Cardiac muscle cell (in vitro differentiated cells and primary cell): ENCODE data around the gene PSD. TPM values are rescaled to one million over a fixed set of nuclear protein-coding genes. Genes with fewer than 3 reads are reported as not detected.

Experiments
- DNase-seq, 2 donors: peaks; one replicate each; pipeline versions ENCODE4 v3.0.0 to v3.0.0-alpha.2; 2010 to 2017; ENCODE audit warnings: low read depth in 1 of 2, low spot score in 1 of 2
- H3K27ac ChIP-seq: fragments of 200-600 bp; sonication (generic); 2 replicates; pipeline ENCODE4 v1.5.1; 2016
- H3K27me3 ChIP-seq: fragments of 200-600 bp; sonication (generic); 2 replicates; pipeline ENCODE4 v1.6.0; 2016; ENCODE audit warnings: control low read depth
- H3K36me3 ChIP-seq: fragments of 200-600 bp; sonication (generic); 2 replicates; pipeline ENCODE4 v1.5.1; 2016; ENCODE audit warnings: control low read depth
- H3K4me1 ChIP-seq: fragments of 200-600 bp; sonication (generic); 2 replicates; pipeline ENCODE4 v1.8.1; 2017; ENCODE audit warnings: low read depth, mild to moderate bottlenecking, mixed run types
- H3K4me3 ChIP-seq: fragments of 200-600 bp; sonication (generic); 2 replicates; pipeline ENCODE4 v1.5.1; 2016; ENCODE audit warnings: mild to moderate bottlenecking
- H3K9me3 ChIP-seq: fragments of 200-600 bp; sonication (generic); 2 replicates; pipeline ENCODE4 v1.5.1; 2017; ENCODE audit warnings: low read depth, mild to moderate bottlenecking, control low read depth
- polyA plus RNA-seq: library from polyadenylated mRNA; unstranded; fragments of >200 nt; fragmentation: Nextera tagmentation; extraction: Ambion mirVana; gene quantifications from 2 replicates; pipeline ENCODE4 v1.2.1, GENCODE V29; 2016
- total RNA-seq: library from RNA; depleted of rRNA; stranded (reverse); fragments of >200 nt; gene quantifications from 2 replicates; pipeline ENCODE4 v1.2.3, GENCODE V29; 2016
- TF ChIP-seq, protein P1 (sequence below): IDR thresholded peaks from 2 replicates; pipeline ENCODE4 v1.5.1; 2012; ENCODE audit warnings: low read depth, mild to moderate bottlenecking, low read length

The PSD gene
- total and polyA plus RNA-seq, 2 experiments from 2014 or later, result 13.2 to 24.7 TPM

DNA sequence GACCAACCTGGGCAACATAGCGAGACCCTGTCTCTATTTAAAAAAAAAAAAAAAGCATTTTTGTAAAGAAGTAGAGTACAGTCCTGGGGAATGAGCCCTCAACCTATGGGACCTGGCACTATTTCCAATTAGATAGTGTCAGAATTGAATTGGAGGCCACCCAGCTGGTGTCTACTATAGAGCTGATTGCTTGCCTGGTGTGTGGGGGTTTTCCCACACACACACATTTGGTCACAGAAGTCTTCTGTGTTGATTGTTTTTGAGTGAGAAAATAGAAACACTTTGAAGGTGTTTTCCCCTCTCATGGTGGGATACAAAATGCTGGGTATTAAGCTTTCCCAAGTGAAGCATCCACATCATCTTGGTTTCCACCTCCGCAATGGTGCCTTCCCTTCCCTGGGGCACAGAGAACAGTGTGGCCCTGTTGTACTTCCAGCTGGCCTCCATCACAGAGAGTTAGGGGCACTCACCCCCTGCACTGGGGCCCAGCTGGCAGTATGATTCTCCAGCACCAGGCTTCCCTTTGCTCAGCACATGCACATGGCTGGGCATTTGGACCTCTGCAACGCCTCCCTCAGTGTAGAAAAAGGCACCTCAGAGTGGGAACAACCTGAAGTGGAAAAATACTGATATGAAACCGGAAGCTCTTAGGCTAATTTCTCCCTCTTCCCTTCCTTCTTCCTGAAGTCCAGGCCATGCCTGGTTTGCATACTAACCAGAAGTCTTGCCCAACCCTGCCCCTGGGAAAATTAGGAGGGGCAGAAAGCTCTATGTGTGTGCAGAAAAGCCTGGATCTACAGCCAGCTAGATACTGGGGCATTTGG, 33.8 kb downstream of the PSD start:
- TF ChIP-seq, protein P1, sequence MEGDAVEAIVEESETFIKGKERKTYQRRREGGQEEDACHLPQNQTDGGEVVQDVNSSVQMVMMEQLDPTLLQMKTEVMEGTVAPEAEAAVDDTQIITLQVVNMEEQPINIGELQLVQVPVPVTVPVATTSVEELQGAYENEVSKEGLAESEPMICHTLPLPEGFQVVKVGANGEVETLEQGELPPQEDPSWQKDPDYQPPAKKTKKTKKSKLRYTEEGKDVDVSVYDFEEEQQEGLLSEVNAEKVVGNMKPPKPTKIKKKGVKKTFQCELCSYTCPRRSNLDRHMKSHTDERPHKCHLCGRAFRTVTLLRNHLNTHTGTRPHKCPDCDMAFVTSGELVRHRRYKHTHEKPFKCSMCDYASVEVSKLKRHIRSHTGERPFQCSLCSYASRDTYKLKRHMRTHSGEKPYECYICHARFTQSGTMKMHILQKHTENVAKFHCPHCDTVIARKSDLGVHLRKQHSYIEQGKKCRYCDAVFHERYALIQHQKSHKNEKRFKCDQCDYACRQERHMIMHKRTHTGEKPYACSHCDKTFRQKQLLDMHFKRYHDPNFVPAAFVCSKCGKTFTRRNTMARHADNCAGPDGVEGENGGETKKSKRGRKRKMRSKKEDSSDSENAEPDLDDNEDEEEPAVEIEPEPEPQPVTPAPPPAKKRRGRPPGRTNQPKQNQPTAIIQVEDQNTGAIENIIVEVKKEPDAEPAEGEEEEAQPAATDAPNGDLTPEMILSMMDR, result no peak
- peak; percentile 49 to 79 for DNase-seq
- H3K27me3 ChIP-seq, result peaks cover 2% of the 10 kb centered on the region
- H3K4me3 ChIP-seq, result no peak overlapping the region
- H3K9me3 ChIP-seq, result no peaks in the 10 kb centered on the region
- peaks cover 23% of the 10 kb centered on the region for H3K36me3 ChIP-seq
- H3K27ac ChIP-seq, result peak overlapping the region; percentile 57
- H3K4me1 ChIP-seq, result no peaks in the 10 kb centered on the region

GRCh38 chr10:102384053-102384452, 34.5 kb downstream of the PSD start:
- peak; percentile 43 for DNase-seq
- Histone ChIP-seq H3K9me3 (no peaks in the 10 kb centered on the region), H3K27ac (no peak overlapping the region), H3K4me1 (no peaks in the 10 kb centered on the region), H3K27me3 (peaks cover under 1% of the 10 kb centered on the region), H3K36me3 (peaks cover 26% of the 10 kb centered on the region), H3K4me3 (no peak overlapping the region)
- TF ChIP-seq, protein P1, result peak; percentile 33

DNA sequence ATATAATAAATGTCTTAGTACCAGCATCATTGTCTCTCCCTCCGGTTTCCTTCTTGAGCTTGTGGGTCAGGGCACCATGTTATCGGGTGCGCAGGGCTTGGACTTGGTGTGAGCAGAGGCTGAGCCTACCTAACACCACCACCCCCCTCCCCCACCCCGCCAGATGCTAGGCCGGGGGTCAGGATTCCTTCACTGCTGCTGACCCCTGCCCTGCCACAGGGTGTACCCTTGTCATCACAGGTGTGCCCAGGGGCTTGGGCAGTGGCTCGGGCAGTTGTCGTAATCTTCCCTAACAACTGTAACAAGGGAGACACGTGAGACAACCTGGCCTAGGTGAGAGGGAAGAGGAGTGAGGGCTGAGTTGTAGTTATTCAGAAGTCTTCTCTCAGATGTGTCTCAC, 35.7 kb downstream of the PSD start:
- Histone ChIP-seq H3K27me3 (no peaks in the 10 kb centered on the region), H3K4me3 (no peak overlapping the region), H3K9me3 (no peaks in the 10 kb centered on the region), H3K36me3 (peaks cover 30% of the 10 kb centered on the region), H3K27ac (no peak overlapping the region), H3K4me1 (no peaks in the 10 kb centered on the region)
- no peak for DNase-seq
- TF ChIP-seq, protein P1, result no peak

DNA sequence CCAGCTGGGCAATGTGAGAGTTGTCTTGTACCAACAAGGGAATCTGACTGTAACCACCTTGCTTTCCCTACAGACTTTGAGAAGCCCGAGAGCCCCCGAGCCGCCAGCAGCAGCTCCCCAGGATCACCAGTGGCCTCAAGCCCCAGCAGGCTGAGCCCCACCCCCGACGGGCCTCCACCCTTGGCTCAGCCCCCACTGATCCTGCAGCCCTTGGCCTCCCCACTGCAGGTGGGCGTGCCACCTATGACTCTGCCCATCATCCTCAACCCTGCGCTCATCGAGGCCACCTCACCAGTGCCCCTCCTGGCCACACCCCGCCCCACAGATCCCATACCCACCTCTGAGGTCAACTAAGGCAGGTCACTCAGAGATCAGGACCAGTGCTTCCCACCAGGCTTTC, 36.6 kb downstream of the PSD start:
- Histone ChIP-seq H3K9me3 (no peaks in the 10 kb centered on the region), H3K36me3 (peaks cover 30% of the 10 kb centered on the region), H3K27ac (no peak overlapping the region), H3K4me1 (no peaks in the 10 kb centered on the region), H3K27me3 (no peaks in the 10 kb centered on the region), H3K4me3 (no peak overlapping the region)
- TF ChIP-seq, protein P1, result no peak
- DNase-seq, result no peak

GRCh38 chr10:102379383-102379782, 39.2 kb downstream of the PSD start:
- DNase-seq, result no peak
- TF ChIP-seq, protein P1, result no peak
- H3K9me3 ChIP-seq, result no peaks in the 10 kb centered on the region
- no peak overlapping the region for H3K4me3 ChIP-seq
- H3K27me3 ChIP-seq, result no peaks in the 10 kb centered on the region
- H3K4me1 ChIP-seq, result no peaks in the 10 kb centered on the region
- H3K27ac ChIP-seq, result no peak overlapping the region
- H3K36me3 ChIP-seq, result peaks cover 45% of the 10 kb centered on the region
